Activated CD8-positive, alpha-beta memory T cell treated with anti-CD3 and anti-CD28 coated beads, Interleukin-2, amount 50 U/mL, for 24 hours (primary cell): ENCODE data around the gene CGREF1.
A peak's percentile ranks its signal among the peaks of the same experiment; 100 is the strongest.
"Not testable (repeated sequence)": the region's sequence is repeated elsewhere in the genome, so short reads cannot be mapped to it uniquely, and the experiment has no call there.

ENCODE experiments used
- DNase-seq: peaks from one replicate; pipeline ENCODE4 v3.0.0-alpha.2; 2020; ENCODE audit errors: extremely low read depth

CGREF1 gene

DNA sequence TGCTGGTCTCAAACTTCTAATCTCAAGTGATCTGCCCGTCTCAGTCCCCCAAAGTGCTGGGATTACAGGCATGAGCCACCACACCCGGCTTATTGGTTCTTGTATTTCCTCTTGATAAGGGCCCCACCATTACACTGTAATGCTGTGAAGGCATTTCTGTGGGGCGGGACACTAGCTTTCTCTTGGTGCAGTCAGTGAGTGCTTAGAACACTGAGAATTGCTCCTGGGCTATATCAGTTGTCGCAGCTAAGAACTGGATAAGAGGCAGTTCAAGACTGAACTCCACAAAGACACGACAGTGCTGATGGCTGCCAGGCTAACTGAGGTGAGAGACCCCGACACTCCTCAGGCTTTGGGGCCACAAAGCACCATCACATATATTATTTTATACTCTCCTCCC lies 30.3 kb downstream of the CGREF1 start:
- DNase-seq, result no peak

- no peak for DNase-seq
Observed at GRCh38 chr2:27087823-27088410, 31.0 kb downstream of the CGREF1 start.

- DNase-seq, result no peak
Observed at GRCh38 chr2:27086724-27087593, 32.0 kb downstream of the CGREF1 start, which contains the start of gene KHK. Gene KHK (plus strand): TSS chr2:27086772. CDS start chr2:27087260, 488 bp downstream.

DNA sequence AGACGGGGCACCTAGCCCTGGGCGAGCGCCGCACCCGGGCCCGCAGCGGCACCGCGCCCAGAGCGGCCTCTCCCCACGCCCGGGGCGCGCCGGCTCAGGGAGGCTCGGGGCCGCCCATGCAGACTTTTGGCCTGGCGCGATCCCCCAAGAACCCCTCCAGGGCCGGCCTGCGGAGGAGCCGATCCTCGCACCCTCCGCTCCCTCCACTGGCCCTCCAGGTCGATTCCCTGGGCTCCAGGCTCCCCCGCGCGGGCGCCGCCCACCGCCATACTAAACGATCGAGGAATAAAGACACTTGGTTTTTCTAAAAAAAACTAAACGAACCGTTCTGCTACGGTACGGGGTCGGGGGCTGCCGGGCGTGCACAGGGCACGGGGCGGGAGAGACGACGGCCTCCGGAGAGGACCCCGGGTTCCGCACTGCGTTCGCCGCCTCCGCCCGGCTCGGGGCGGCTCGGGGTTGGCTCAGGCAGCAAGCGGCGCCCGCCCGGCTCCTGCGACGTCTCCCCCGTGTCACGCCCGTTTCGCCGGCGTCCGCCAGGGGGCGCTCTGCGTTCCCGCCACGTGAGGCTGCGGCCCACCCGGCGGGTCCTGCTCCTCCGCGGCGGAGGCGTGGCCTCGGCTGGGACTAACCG lies 32.7 kb downstream of the CGREF1 start:
- peak; percentile 89 for DNase-seq

- DNase-seq, result no peak
Observed at GRCh38 chr2:27085673-27086089, 33.2 kb downstream of the CGREF1 start.

DNA sequence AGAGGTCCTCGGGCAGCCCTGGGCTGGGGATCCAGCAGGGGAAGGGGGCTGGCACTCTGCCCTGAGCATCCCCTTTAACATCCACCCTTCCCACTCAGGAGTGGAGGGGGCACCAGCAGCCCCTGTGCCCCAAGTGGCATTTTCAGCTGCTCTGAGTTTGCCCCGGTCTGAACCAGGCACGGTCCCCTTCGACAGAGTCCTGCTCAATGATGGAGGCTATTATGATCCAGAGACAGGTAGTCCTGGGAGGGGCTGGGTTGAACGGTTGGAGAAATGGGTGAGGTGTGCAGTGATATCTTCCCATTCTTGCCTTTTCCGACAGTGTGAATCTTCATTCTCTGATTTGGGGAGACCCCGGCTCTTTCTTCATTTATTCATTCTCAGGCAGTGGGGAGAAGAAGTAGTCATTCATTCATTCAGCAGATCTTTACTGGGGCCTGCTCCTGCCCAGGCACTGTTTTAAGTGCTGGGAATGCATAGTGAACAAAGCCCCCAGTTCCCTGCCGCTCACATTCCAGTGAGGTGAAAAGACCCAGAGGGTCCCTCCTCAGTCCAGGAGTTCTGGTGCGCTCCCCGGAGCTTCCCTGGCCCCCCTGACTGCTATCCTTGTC lies 33.8 kb downstream of the CGREF1 start:
- DNase-seq, result no peak

GRCh38 chr2:27084297-27085061 lies 34.4 kb downstream of the CGREF1 start:
- no peak for DNase-seq

DNA sequence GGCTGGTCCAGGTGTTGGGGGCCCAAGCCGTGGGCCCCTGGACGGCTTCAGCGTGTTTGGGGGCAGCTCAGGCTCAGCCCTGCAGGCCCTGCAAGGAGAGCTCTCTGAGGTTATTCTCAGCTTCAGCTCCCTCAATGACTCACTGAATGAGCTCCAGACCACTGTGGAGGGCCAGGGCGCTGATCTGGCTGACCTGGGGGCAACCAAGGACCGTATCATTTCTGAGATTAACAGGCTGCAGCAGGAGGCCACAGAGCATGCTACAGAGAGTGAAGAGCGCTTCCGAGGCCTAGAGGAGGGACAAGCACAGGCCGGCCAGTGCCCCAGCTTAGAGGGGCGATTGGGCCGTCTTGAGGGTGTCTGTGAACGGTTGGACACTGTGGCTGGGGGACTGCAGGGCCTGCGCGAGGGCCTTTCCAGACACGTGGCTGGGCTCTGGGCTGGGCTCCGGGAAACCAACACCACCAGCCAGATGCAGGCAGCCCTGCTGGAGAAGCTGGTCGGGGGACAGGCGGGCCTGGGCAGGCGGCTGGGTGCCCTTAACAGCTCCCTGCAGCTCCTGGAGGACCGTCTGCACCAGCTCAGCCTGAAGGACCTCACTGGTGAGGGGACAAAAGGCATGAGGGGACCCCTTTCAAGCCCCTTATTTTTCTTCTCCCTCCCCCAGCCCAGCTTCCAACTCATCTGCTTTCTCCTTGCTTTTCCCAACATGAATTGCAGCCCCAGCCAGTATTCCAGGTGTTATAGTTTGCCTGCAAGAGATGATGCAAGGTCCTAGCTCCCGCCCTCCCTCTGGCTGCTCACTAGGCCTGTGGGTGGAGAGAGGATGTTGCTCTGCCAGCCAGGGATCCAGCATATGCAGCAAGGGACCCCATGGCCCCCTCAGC lies 35.3 kb downstream of the CGREF1 start:
- DNase-seq, result no peak

DNA sequence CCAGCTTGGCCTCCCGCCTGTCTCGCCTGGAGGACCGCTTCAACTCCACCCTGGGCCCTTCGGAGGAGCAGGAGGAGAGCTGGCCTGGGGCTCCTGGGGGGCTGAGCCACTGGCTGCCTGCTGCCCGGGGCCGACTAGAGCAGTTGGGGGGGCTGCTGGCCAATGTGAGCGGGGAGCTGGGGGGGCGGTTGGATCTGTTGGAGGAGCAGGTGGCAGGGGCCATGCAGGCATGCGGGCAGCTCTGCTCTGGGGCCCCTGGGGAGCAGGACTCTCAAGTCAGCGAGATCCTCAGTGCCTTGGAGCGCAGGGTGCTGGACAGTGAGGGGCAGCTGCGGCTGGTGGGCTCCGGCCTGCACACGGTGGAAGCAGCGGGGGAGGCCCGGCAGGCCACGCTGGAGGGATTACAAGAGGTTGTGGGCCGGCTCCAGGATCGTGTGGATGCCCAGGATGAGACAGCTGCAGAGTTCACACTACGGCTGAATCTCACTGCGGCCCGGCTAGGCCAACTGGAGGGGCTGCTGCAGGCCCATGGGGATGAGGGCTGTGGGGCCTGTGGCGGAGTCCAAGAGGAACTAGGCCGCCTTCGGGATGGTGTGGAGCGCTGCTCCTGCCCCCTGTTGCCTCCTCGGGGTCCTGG lies 36.0 kb downstream of the CGREF1 start:
- DNase-seq, result no peak

DNA sequence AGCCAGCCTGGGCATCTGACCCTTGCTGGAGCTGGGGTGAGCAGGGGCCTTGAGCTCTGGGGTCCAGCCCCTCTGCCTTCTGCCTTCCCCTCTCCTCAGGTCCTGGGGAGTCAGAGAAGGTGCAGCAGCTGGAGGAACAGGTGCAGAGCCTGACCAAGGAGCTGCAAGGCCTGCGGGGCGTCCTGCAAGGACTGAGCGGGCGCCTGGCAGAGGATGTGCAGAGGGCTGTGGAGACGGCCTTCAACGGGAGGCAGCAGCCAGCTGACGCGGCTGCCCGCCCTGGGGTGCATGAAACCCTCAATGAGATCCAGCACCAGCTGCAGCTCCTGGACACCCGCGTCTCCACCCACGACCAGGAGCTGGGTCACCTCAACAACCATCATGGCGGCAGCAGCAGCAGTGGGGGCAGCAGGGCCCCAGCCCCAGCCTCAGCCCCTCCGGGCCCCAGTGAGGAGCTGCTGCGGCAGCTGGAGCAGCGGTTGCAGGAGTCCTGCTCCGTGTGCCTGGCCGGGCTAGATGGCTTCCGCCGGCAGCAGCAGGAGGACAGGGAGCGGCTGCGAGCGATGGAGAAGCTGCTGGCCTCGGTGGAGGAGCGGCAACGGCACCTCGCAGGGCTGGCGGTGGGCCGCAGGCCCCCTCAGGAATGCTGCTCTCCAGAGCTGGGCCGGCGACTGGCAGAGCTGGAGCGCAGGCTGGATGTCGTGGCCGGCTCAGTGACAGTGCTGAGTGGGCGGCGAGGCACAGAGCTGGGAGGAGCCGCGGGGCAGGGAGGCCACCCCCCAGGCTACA lies 36.8 kb downstream of the CGREF1 start:
- DNase-seq, result no peak

- DNase-seq, result no peak
Observed at GRCh38 chr2:27080603-27080936, 38.4 kb downstream of the CGREF1 start.

GRCh38 chr2:27080140-27080469 lies 38.8 kb downstream of the CGREF1 start:
- no peak for DNase-seq

- no peak for DNase-seq
Observed at GRCh38 chr2:27079233-27080139, 39.4 kb downstream of the CGREF1 start.

DNA sequence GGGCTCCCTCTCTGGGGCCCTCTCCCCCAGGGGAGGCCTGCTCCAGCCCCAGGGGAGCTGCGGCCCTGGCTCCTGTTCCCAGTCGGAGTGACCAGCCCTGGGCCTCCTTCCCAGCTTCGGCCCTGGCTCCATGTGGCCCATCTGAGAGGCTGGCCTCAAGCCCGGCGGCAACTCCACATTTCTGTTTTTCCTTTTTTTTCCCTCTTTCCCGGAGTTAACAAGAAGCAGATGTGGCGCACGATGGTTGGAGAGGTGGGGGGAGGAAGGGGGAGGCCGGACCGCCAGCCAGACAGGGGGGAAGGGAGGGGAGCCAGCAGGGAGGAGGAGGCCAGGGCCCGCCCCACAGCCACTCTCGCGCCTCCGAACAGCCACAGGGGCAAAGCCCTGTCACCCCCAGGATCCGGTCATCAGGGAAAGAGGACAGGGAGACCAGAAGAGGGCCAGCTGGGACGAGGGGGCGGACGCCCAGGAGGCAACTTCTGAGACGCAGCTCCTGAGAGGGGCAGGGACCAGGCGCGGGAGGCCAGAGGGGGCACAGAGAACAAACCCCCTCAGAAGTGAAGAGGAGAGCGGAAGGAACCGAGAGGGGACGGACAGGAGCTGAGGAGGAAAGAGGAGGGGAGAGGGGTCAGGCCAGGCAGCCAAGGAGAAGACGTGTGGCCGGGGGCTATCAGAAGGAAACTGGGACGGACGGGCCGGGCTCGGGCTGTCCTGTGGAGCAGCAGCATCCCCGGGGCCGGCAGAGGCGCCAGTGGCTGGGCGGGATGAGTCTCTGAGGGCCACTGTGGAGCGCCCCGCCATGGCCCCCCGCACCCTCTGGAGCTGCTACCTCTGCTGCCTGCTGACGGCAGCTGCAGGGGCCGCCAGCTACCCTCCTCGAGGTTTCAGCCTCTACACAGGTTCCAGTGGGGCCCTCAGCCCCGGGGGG lies 40.4 kb downstream of the CGREF1 start, which contains the start of gene EMILIN1:
Gene EMILIN1, plus strand, starts transcription at position 349 of the 928 bp plus-strand sequence. Its CDS starts 451 bp downstream, at position 800.
- no peak for DNase-seq

GRCh38 chr2:27077231-27077630 lies 41.7 kb downstream of the CGREF1 start:
- no peak for DNase-seq

GRCh38 chr2:27076323-27076722 lies 42.6 kb downstream of the CGREF1 start:
- DNase-seq, result no peak

DNA sequence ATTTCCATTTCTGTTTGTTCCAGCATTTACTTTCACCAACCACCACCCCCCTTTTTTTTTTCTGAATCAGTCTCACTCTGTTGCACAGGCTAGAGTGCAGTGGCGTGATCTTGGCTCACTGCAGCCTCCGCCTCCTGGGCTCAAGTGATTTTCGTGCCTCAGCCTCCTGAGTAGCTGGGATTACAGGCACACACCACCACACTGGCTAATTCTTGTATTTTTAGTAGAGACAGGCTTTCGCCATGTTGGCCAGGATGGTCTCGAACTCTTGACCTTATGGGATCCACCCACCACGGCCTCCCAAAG lies 43.4 kb downstream of the CGREF1 start:
- not testable (repeated sequence) for DNase-seq
